WTC11 (cell line): ENCODE data around the gene RBFOX2. TPM values are rescaled to one million over a fixed set of nuclear protein-coding genes. Genes with fewer than 3 reads are reported as not detected.

Experiments
- ATAC-seq: fragments of 200-7000 bp; cut with Tn5 transposase; 2 replicates; pipeline ENCODE4 v1.10.0; 2021; ENCODE audit warnings: mild to moderate bottlenecking, moderate library complexity
- CTCF ChIA-PET: fragments of 300-600 bp; sonication (Branson Sonifier 250); formaldehyde crosslinking; loops from one replicate; lab custom pipeline; 2021; ENCODE audit warnings: antibody characterized with exemption; lab: Charles Lee
- POLR2A ChIA-PET: fragments of 350-600 bp; sonication (Branson Sonifier 250); formaldehyde crosslinking; loops from one replicate; lab custom pipeline; 2021; ENCODE audit warnings: antibody characterized with exemption; lab: Charles Lee
- DNase-seq: peaks from one replicate; pipeline ENCODE4 v3.0.0; 2021; ENCODE audit warnings: low spot score
- H3K27ac Mint-ChIP-seq: 2 replicates; pipeline ENCODE4 v1.8.0; 2021; ENCODE audit warnings: mixed read lengths
- H3K27me3 Mint-ChIP-seq: 2 replicates; pipeline ENCODE4 v1.8.0; 2021; ENCODE audit warnings: low read depth, mild to moderate bottlenecking, moderate library complexity, mixed read lengths
- H3K36me3 Mint-ChIP-seq: 2 replicates; pipeline ENCODE4 v1.8.0; 2021; ENCODE audit warnings: mixed read lengths
- H3K4me1 Mint-ChIP-seq: 2 replicates; pipeline ENCODE4 v1.8.0; 2022; ENCODE audit warnings: mixed read lengths
- H3K4me3 Mint-ChIP-seq: 2 replicates; pipeline ENCODE4 v1.8.0; 2021; ENCODE audit warnings: mild to moderate bottlenecking, moderate library complexity, mixed read lengths
- H3K9me3 Mint-ChIP-seq: 2 replicates; pipeline ENCODE4 v1.8.0; 2021; ENCODE audit warnings: mixed read lengths
- CREB1 ChIP-seq: sonication (generic); formaldehyde crosslinking; IDR thresholded peaks from 2 replicates; pipeline ENCODE4 v1.8.0; 2023; ENCODE audit warnings: mild to moderate bottlenecking, missing genetic modification reagents
- ETV6 ChIP-seq: sonication (generic); formaldehyde crosslinking; IDR thresholded peaks from 2 replicates; pipeline ENCODE4 v1.8.1; 2022; ENCODE audit warnings: mild to moderate bottlenecking, missing genetic modification reagents
- FOXK1 ChIP-seq: sonication (generic); formaldehyde crosslinking; IDR thresholded peaks from 2 replicates; pipeline ENCODE4 v1.8.0; 2022; ENCODE audit warnings: mild to moderate bottlenecking, moderate library complexity, missing genetic modification reagents
- FOXP1 ChIP-seq: sonication (generic); formaldehyde crosslinking; IDR thresholded peaks from 2 replicates; pipeline ENCODE4 v1.8.0; 2022; ENCODE audit warnings: missing genetic modification reagents, mild to moderate bottlenecking, moderate library complexity, borderline replicate concordance
- GABPB1 ChIP-seq: sonication (generic); formaldehyde crosslinking; IDR thresholded peaks from 2 replicates; pipeline ENCODE4 v1.8.1; 2023; ENCODE audit warnings: mild to moderate bottlenecking, missing genetic modification reagents
- NFE2L1 ChIP-seq: sonication (generic); formaldehyde crosslinking; IDR thresholded peaks from 2 replicates; pipeline ENCODE4 v1.8.1; 2023; ENCODE audit warnings: missing genetic modification reagents
- NFYB ChIP-seq: sonication (generic); formaldehyde crosslinking; conservative IDR thresholded peaks from 2 replicates; pipeline ENCODE4 v1.8.0; 2022; ENCODE audit warnings: low read depth, missing genetic modification reagents
- NR3C1 ChIP-seq: sonication (generic); formaldehyde crosslinking; conservative IDR thresholded peaks from 2 replicates; pipeline ENCODE4 v1.8.1; 2023; ENCODE audit warnings: low read depth, mild to moderate bottlenecking, missing genetic modification reagents
- TEAD1 ChIP-seq: sonication (generic); formaldehyde crosslinking; IDR thresholded peaks from 2 replicates; pipeline ENCODE4 v1.8.0; 2022; ENCODE audit warnings: mild to moderate bottlenecking, missing genetic modification reagents
- TP53 ChIP-seq: sonication (generic); formaldehyde crosslinking; IDR thresholded peaks from 2 replicates; pipeline ENCODE4 v1.8.1; 2023; ENCODE audit warnings: mild to moderate bottlenecking, missing genetic modification reagents
- ZNF121 ChIP-seq: sonication (generic); formaldehyde crosslinking; IDR thresholded peaks from 2 replicates; pipeline ENCODE4 v1.8.0; 2023; ENCODE audit warnings: missing genetic modification reagents
- ZNF219 ChIP-seq: sonication (generic); formaldehyde crosslinking; IDR thresholded peaks from 2 replicates; pipeline ENCODE4 v1.8.0; 2023; ENCODE audit warnings: missing genetic modification reagents, mild to moderate bottlenecking, borderline replicate concordance
- ZNF317 ChIP-seq: sonication (generic); formaldehyde crosslinking; IDR thresholded peaks from 2 replicates; pipeline ENCODE4 v1.8.1; 2023; ENCODE audit warnings: low read depth, mild to moderate bottlenecking, moderate library complexity, missing genetic modification reagents, borderline replicate concordance
- total RNA-seq: library from RNA; stranded (reverse); gene quantifications from 3 replicates; pipeline ENCODE4 v1.2.3, GENCODE V29; 2021
- TF ChIP-seq, protein P1 (sequence below): fragments of 250-450 bp; sonication (Bioruptor Pico); IDR thresholded peaks from 2 replicates; pipeline ENCODE4 v1.9.0; 2021; ENCODE audit warnings: mild to moderate bottlenecking
- TF ChIP-seq, protein P2 (sequence below): sonication (generic); formaldehyde crosslinking; IDR thresholded peaks from 2 replicates; pipeline ENCODE4 v1.8.1; 2022; ENCODE audit warnings: low read depth, mild to moderate bottlenecking, moderate library complexity, missing genetic modification reagents, borderline replicate concordance
- TF ChIP-seq, protein P3 (sequence below): fragments of 200-600 bp; IDR thresholded peaks from 2 replicates; pipeline ENCODE4 v1.8.0; 2022; ENCODE audit warnings: antibody characterized with exemption
- TF ChIP-seq, protein P4 (sequence below): sonication (generic); formaldehyde crosslinking; IDR thresholded peaks from 2 replicates; pipeline ENCODE4 v1.8.1; 2023; ENCODE audit warnings: mild to moderate bottlenecking, missing genetic modification reagents, borderline replicate concordance
- TF ChIP-seq, protein P5 (sequence below): sonication (generic); formaldehyde crosslinking; IDR thresholded peaks from 2 replicates; pipeline ENCODE4 v1.8.0; 2022; ENCODE audit warnings: mild to moderate bottlenecking, missing genetic modification reagents
- TF ChIP-seq, protein P6 (sequence below): sonication (generic); formaldehyde crosslinking; IDR thresholded peaks from 2 replicates; pipeline ENCODE4 v1.8.1; 2022; ENCODE audit warnings: mild to moderate bottlenecking, moderate library complexity, missing genetic modification reagents
- TF ChIP-seq, protein P7 (sequence below): sonication (generic); formaldehyde crosslinking; IDR thresholded peaks from 2 replicates; pipeline ENCODE4 v1.8.0; 2022; ENCODE audit warnings: mild to moderate bottlenecking, missing genetic modification reagents
- TF ChIP-seq, protein P8 (sequence below): sonication (generic); formaldehyde crosslinking; IDR thresholded peaks from 2 replicates; pipeline ENCODE4 v1.8.1; 2023; ENCODE audit warnings: mild to moderate bottlenecking, missing genetic modification reagents
- TF ChIP-seq, protein P9 (sequence below): fragments of 250-450 bp; sonication (Bioruptor Pico); IDR thresholded peaks from 2 replicates; pipeline ENCODE4 v1.8.0; 2021; ENCODE audit warnings: mild to moderate bottlenecking

RBFOX2 gene
- total RNA-seq, 1 experiment from 2014 or later = 107 TPM

DNA sequence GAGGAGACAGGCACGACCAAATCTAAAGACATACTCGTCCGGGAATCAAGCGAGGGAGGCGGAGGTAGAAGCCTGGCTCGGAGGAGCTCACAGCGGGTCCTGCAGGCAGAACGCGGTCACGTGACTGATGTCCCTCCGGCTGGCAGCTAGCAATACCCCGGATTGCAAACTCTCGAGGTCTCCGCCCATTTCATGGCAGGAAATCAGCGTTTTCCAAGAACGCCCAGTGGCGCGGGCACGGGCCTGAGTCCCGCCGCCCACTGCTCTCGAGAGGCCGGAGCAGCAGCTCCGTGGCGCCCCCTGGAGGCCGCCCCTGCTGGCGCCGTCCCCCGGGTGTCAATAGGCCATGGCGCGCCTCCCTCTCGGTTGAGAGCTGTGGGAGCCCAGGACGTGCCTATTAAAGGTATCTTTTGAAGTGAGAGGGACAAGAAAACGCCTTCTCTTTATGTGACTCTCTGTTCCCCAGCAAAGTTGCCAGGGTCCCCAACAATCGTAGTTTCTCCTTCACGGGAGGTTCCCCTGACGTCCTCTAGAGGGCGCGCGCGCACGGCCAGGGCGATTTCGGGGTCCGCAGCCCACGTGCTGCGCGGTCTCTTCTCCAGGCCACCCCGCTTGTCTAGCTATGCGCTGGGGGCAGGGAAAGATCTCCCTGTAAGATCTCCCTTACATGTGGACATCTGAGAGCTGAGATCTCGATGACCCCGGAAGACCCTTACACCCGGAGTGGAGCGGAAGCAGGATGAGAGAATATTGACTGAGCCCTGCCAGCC lies 37.3 kb upstream of the RBFOX2 start:
- DNase-seq (peak; percentile 94), ATAC-seq (peak; percentile 92)
- H3K9me3 Mint-ChIP-seq = no peaks in the 10 kb centered on the region
- H3K27ac Mint-ChIP-seq = peak overlapping the region; percentile 87
- CTCF ChIA-PET = interaction anchor here (0.5 to 2.8 kb wide), 130 partner anchors 10 to 766 kb away, joined by 3 to 82 read pairs (median 6); partner anchors contain the start of genes APOL6, HMOX1, RBFOX2 and TOM1
- H3K27me3 Mint-ChIP-seq = no peaks in the 10 kb centered on the region; the same call in 1 of the 2 replicates
- peak overlapping the region; percentile 84 for H3K4me3 Mint-ChIP-seq
- H3K36me3 Mint-ChIP-seq = no peaks in the 10 kb centered on the region
- H3K4me1 Mint-ChIP-seq = peaks cover 7% of the 10 kb centered on the region; the same call in 1 of the 2 replicates
- POLR2A ChIA-PET = interaction anchor here (0.6 to 1.7 kb wide), 4 partner anchors 37 to 335 kb away, joined by 3 to 9 read pairs (median 4); partner anchors contain the start of gene RBFOX2
- TF ChIP-seq, protein P1, sequence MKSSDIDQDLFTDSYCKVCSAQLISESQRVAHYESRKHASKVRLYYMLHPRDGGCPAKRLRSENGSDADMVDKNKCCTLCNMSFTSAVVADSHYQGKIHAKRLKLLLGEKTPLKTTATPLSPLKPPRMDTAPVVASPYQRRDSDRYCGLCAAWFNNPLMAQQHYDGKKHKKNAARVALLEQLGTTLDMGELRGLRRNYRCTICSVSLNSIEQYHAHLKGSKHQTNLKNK = no peak
- TF ChIP-seq NFE2L1 (CRISPR knock-in tag) (0 out of 2 replicates have a peak, but pooled peaks have one; percentile 14), FOXK1 (CRISPR knock-in tag) (peak; percentile 11; the same call in 1 of the 2 replicates), ZNF121 (CRISPR knock-in tag) (no peak), CREB1 (CRISPR knock-in tag) (peak; percentile 41; the same call in 1 of the 2 replicates), ZNF317 (CRISPR knock-in tag) (no peak), ETV6 (CRISPR knock-in tag) (peak; percentile 76), FOXP1 (CRISPR knock-in tag) (peak; percentile 22; the same call in 1 of the 2 replicates), TP53 (CRISPR knock-in tag) (peak; percentile 74; the same call in 1 of the 2 replicates), ZNF219 (CRISPR knock-in tag) (no peak), NFYB (no peak), TEAD1 (CRISPR knock-in tag) (0 out of 2 replicates have a peak, but pooled peaks have one; percentile 23), GABPB1 (CRISPR knock-in tag) (no peak), NR3C1 (CRISPR knock-in tag) (no peak)
- TF ChIP-seq, protein P2, sequence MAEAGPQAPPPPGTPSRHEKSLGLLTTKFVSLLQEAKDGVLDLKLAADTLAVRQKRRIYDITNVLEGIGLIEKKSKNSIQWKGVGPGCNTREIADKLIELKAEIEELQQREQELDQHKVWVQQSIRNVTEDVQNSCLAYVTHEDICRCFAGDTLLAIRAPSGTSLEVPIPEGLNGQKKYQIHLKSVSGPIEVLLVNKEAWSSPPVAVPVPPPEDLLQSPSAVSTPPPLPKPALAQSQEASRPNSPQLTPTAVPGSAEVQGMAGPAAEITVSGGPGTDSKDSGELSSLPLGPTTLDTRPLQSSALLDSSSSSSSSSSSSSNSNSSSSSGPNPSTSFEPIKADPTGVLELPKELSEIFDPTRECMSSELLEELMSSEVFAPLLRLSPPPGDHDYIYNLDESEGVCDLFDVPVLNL (CRISPR knock-in tag) = 0 out of 2 replicates have a peak, but pooled peaks have one; percentile 52
- TF ChIP-seq, protein P3, sequence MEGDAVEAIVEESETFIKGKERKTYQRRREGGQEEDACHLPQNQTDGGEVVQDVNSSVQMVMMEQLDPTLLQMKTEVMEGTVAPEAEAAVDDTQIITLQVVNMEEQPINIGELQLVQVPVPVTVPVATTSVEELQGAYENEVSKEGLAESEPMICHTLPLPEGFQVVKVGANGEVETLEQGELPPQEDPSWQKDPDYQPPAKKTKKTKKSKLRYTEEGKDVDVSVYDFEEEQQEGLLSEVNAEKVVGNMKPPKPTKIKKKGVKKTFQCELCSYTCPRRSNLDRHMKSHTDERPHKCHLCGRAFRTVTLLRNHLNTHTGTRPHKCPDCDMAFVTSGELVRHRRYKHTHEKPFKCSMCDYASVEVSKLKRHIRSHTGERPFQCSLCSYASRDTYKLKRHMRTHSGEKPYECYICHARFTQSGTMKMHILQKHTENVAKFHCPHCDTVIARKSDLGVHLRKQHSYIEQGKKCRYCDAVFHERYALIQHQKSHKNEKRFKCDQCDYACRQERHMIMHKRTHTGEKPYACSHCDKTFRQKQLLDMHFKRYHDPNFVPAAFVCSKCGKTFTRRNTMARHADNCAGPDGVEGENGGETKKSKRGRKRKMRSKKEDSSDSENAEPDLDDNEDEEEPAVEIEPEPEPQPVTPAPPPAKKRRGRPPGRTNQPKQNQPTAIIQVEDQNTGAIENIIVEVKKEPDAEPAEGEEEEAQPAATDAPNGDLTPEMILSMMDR = peak; percentile 100
- TF ChIP-seq, protein P4, sequence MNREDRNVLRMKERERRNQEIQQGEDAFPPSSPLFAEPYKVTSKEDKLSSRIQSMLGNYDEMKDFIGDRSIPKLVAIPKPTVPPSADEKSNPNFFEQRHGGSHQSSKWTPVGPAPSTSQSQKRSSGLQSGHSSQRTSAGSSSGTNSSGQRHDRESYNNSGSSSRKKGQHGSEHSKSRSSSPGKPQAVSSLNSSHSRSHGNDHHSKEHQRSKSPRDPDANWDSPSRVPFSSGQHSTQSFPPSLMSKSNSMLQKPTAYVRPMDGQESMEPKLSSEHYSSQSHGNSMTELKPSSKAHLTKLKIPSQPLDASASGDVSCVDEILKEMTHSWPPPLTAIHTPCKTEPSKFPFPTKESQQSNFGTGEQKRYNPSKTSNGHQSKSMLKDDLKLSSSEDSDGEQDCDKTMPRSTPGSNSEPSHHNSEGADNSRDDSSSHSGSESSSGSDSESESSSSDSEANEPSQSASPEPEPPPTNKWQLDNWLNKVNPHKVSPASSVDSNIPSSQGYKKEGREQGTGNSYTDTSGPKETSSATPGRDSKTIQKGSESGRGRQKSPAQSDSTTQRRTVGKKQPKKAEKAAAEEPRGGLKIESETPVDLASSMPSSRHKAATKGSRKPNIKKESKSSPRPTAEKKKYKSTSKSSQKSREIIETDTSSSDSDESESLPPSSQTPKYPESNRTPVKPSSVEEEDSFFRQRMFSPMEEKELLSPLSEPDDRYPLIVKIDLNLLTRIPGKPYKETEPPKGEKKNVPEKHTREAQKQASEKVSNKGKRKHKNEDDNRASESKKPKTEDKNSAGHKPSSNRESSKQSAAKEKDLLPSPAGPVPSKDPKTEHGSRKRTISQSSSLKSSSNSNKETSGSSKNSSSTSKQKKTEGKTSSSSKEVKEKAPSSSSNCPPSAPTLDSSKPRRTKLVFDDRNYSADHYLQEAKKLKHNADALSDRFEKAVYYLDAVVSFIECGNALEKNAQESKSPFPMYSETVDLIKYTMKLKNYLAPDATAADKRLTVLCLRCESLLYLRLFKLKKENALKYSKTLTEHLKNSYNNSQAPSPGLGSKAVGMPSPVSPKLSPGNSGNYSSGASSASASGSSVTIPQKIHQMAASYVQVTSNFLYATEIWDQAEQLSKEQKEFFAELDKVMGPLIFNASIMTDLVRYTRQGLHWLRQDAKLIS (CRISPR knock-in tag) = peak; percentile 69; the same call in 1 of the 2 replicates
- TF ChIP-seq, protein P5, sequence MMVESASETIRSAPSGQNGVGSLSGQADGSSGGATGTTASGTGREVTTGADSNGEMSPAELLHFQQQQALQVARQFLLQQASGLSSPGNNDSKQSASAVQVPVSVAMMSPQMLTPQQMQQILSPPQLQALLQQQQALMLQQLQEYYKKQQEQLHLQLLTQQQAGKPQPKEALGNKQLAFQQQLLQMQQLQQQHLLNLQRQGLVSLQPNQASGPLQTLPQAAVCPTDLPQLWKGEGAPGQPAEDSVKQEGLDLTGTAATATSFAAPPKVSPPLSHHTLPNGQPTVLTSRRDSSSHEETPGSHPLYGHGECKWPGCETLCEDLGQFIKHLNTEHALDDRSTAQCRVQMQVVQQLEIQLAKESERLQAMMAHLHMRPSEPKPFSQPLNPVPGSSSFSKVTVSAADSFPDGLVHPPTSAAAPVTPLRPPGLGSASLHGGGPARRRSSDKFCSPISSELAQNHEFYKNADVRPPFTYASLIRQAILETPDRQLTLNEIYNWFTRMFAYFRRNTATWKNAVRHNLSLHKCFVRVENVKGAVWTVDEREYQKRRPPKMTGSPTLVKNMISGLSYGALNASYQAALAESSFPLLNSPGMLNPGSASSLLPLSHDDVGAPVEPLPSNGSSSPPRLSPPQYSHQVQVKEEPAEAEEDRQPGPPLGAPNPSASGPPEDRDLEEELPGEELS (CRISPR knock-in tag) = no peak
- TF ChIP-seq, protein P6, sequence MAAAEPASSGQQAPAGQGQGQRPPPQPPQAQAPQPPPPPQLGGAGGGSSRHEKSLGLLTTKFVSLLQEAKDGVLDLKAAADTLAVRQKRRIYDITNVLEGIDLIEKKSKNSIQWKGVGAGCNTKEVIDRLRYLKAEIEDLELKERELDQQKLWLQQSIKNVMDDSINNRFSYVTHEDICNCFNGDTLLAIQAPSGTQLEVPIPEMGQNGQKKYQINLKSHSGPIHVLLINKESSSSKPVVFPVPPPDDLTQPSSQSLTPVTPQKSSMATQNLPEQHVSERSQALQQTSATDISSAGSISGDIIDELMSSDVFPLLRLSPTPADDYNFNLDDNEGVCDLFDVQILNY (CRISPR knock-in tag) = peak; percentile 78; the same call in 1 of the 2 replicates
- TF ChIP-seq, protein P7, sequence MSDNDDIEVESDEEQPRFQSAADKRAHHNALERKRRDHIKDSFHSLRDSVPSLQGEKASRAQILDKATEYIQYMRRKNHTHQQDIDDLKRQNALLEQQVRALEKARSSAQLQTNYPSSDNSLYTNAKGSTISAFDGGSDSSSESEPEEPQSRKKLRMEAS (CRISPR knock-in tag) = peak; percentile 87
- TF ChIP-seq, protein P8, sequence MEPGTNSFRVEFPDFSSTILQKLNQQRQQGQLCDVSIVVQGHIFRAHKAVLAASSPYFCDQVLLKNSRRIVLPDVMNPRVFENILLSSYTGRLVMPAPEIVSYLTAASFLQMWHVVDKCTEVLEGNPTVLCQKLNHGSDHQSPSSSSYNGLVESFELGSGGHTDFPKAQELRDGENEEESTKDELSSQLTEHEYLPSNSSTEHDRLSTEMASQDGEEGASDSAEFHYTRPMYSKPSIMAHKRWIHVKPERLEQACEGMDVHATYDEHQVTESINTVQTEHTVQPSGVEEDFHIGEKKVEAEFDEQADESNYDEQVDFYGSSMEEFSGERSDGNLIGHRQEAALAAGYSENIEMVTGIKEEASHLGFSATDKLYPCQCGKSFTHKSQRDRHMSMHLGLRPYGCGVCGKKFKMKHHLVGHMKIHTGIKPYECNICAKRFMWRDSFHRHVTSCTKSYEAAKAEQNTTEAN (CRISPR knock-in tag) = peak; percentile 66; the same call in 1 of the 2 replicates
- TF ChIP-seq, protein P9, sequence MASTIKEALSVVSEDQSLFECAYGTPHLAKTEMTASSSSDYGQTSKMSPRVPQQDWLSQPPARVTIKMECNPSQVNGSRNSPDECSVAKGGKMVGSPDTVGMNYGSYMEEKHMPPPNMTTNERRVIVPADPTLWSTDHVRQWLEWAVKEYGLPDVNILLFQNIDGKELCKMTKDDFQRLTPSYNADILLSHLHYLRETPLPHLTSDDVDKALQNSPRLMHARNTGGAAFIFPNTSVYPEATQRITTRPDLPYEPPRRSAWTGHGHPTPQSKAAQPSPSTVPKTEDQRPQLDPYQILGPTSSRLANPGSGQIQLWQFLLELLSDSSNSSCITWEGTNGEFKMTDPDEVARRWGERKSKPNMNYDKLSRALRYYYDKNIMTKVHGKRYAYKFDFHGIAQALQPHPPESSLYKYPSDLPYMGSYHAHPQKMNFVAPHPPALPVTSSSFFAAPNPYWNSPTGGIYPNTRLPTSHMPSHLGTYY (CRISPR knock-in tag) = no peak
